Heart right ventricle (tissue), 16 donors: ENCODE data around the gene SAV1. TPM values are rescaled to one million over a fixed set of nuclear protein-coding genes. Genes with fewer than 3 reads are reported as not detected.

ENCODE experiments used
- ATAC-seq, 8 donors: fragments of 200-7000 bp; cut with Tn5 transposase; one replicate each; pipeline ENCODE4 v1.9.1; 2020; ENCODE audit warnings: mild to moderate bottlenecking in 8 of 8, moderate library complexity in 8 of 8, moderate number of reproducible peaks in 1 of 8
- DNase-seq, 2 donors: peaks; one replicate each; pipeline ENCODE4 v3.0.0-alpha.2; 2020
- H3K27ac ChIP-seq, 10 donors: fragments of 200-600 bp; sonication (generic) in 2 of 10; one replicate each; pipeline versions ENCODE4 v1.5.0 to v1.8.0; 2020 to 2022; ENCODE audit warnings: mild to moderate bottlenecking in 3 of 10
- H3K27me3 ChIP-seq, 7 donors: fragments of 200-600 bp; one replicate each; pipeline ENCODE4 v1.8.0; 2021 to 2022; ENCODE audit warnings: mild to moderate bottlenecking in 2 of 7
- H3K36me3 ChIP-seq, 9 donors: fragments of 200-600 bp; sonication (generic) in 1 of 9; one replicate each; pipeline versions ENCODE4 v1.5.0 to v1.8.0; 2020 to 2022; ENCODE audit warnings: mild to moderate bottlenecking in 2 of 9
- H3K4me1 ChIP-seq, 9 donors: fragments of 200-600 bp; sonication (generic) in 1 of 9; one replicate each; pipeline versions ENCODE4 v1.5.0 to v1.8.0; 2020 to 2022; ENCODE audit warnings: mild to moderate bottlenecking in 4 of 9
- H3K4me3 ChIP-seq, 10 donors: fragments of 200-600 bp; sonication (generic) in 2 of 10; one replicate each; pipeline versions ENCODE4 v1.5.0 to v1.8.0; 2020 to 2022; ENCODE audit warnings: mild to moderate bottlenecking in 7 of 10, moderate library complexity in 2 of 10
- H3K9me3 ChIP-seq, 11 donors: fragments of 200-600 bp in 10 of 11; sonication (generic) in 2 of 11; one replicate each; pipeline versions ENCODE4 v1.5.0 to v1.8.0; 2013 to 2022; ENCODE audit warnings: mild to moderate bottlenecking in 2 of 11, control low read depth in 1 of 11, moderate library complexity in 1 of 11
- WGBS, 2 donors: extraction: QIAGEN DNeasy Blood & Tissue Kit; methylation state at CpG; one replicate each; pipeline ENCODE4 v1.1.7; 2013; ENCODE audit warnings: inconsistent platforms in 1 of 2; 5-methylcytosine and 5-hydroxymethylcytosine counted together
- intact Hi-C, 10 donors: fragments of 100-400 bp; cut with DNase I; formaldehyde crosslinking; loops; one replicate each; pipeline versions ENCODE4 v1.11.1 to v1.14.2; 2022
- polyA plus RNA-seq, 2 donors: library from polyadenylated mRNA; stranded (reverse); fragments of 200-250 nt; gene quantifications; one replicate each; pipeline ENCODE4 v1.2.3, GENCODE V29; 2013
- total RNA-seq, 10 donors: library from RNA; stranded (reverse); fragmentation: NEBNext Ultra II Directional in 3 of 10; extraction: Animal tissue kit (Norgen Biotek cat#: 25700) in 3 of 10; gene quantifications; one replicate each; pipeline versions ENCODE4 v1.2.1 to v1.2.4, GENCODE V29; 2021 to 2023
- TF ChIP-seq, protein P1 (sequence below), 9 donors: fragments of 200-600 bp; sonication (generic) in 2 of 9; IDR thresholded peaks; one replicate each; pipeline versions ENCODE4 v1.5.0 to v1.8.0; 2021 to 2022; ENCODE audit warnings: antibody characterized with exemption in 9 of 9, mild to moderate bottlenecking in 5 of 9, moderate library complexity in 1 of 9
- donor health status: Arrhythmogenic right ventricular cardiomyopathy.
- donor health status: ischemic (EF 13 %, LVEDD 7.1; RV severe dilation, severe dysfunction).
- donor health status: healthy with polysubstance abuse.
- donor health status: DM: no; HTN: yes; CAD: no.
- donor health status: DM: no; HTN: no; CAD: no.
- donor health status: ischemic (EF 25% LVEDD 6.9; RV normal size, moderate dysfunction).
- donor health status: ischemic (EF 25% LVEDD 5.7; RV mildly dilated, moderate dysfunction).
- donor health status: healthy.
- donor health status: DM: yes; HTN: yes; CAD: no.
- donor health status: Ischemic cardiomyopathy.
- donor health status: ischemic (EF 35%, LVEDD 5.7; RV mildly dilated, moderate dysfunction).
- donor health status: nonischemic (EF 11% LVEDD 7.7; RV severe dilation, severe dysfunction).
- donor health status: DM: yes; HTN: yes; CAD: no.
- donor health status: PGD.
- donor health status: ischemic (EF 29% LVEDD 5.4; RV normal size, mild dysfunction).
- donor health status: nonischemic (EF 23%, LVEDD 6.1; RV moderate dilation, normal function).

The SAV1 gene
- total and polyA plus RNA-seq, 12 donors, result 10.2 to 32.6 (median 29.1) TPM

DNA sequence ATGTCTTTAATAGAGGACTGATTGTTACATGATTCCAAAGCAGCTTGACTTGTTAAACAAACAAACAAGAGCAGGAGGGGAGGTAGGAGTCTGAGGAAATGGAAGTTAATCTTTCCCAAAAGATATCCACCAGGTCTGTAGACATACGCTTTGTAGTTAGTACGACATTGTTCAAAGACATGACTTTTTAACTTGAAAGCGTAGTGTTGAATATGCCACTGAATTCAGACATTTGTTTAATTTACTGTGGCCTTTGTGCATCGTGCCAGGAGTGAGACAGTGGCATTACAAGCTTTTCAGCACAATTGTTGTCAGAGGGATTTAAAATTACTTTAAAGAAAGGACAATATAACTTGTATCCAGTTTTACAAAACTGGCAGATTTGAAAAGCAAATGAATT, 53.0 kb downstream of the SAV1 start:
- intact Hi-C loops, result loop anchor here in 7 of 10 donors (5.0 kb wide), 3 partner anchors 97 to 162 kb away; no protein-coding TSS in a partner anchor
- Histone ChIP-seq H3K27me3 (no peaks in the 10 kb centered on the region), H3K4me3 (no peak overlapping the region), H3K36me3 (peaks cover 0 to 21% (median 0%) of the 10 kb centered on the region in 9 donors), H3K27ac (no peak overlapping the region), H3K4me1 (peaks cover 0 to 6% (median 0%) of the 10 kb centered on the region in 9 donors), H3K9me3 (peaks cover 0 to 6% (median 0%) of the 10 kb centered on the region in 11 donors)
- DNase-seq (no peak), ATAC-seq (no peak)
- 59 to 61% methylated on average over 4 of the region's 4 CpGs for WGBS, 2 donors
- TF ChIP-seq, protein P1, sequence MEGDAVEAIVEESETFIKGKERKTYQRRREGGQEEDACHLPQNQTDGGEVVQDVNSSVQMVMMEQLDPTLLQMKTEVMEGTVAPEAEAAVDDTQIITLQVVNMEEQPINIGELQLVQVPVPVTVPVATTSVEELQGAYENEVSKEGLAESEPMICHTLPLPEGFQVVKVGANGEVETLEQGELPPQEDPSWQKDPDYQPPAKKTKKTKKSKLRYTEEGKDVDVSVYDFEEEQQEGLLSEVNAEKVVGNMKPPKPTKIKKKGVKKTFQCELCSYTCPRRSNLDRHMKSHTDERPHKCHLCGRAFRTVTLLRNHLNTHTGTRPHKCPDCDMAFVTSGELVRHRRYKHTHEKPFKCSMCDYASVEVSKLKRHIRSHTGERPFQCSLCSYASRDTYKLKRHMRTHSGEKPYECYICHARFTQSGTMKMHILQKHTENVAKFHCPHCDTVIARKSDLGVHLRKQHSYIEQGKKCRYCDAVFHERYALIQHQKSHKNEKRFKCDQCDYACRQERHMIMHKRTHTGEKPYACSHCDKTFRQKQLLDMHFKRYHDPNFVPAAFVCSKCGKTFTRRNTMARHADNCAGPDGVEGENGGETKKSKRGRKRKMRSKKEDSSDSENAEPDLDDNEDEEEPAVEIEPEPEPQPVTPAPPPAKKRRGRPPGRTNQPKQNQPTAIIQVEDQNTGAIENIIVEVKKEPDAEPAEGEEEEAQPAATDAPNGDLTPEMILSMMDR (IDR thresholded peaks at IDR 0.05), result no peak

GRCh38 chr14:50612806-50613205, 55.3 kb downstream of the SAV1 start:
- DNase-seq, result no peak
- no peak for ATAC-seq
- no peak overlapping the region for H3K27ac ChIP-seq
- H3K4me1 ChIP-seq, result no peaks in the 10 kb centered on the region
- no peak overlapping the region for H3K4me3 ChIP-seq
- 90 to 92% methylated on average over 3 of the region's 3 CpGs for WGBS, 2 donors
- TF ChIP-seq, protein P1 (IDR thresholded peaks at IDR 0.05), result no peak
- peaks cover 0 to 21% (median 0%) of the 10 kb centered on the region in 9 donors for H3K36me3 ChIP-seq
- intact Hi-C loops, result no loop called here
- H3K9me3 ChIP-seq, result peaks cover 0 to 6% (median 0%) of the 10 kb centered on the region in 11 donors
- H3K27me3 ChIP-seq, result no peaks in the 10 kb centered on the region

GRCh38 chr14:50610465-50610864, 57.6 kb downstream of the SAV1 start:
- DNase-seq (no peak), ATAC-seq (no peak)
- no peak overlapping the region for H3K27ac ChIP-seq
- H3K27me3 ChIP-seq, result no peaks in the 10 kb centered on the region
- peaks cover 0 to 8% (median 0%) of the 10 kb centered on the region in 9 donors for H3K4me1 ChIP-seq
- H3K9me3 ChIP-seq, result peaks cover 0 to 5% (median 0%) of the 10 kb centered on the region in 11 donors
- WGBS, 2 donors, result 93 to 94% methylated on average over 1 of the region's 1 CpG
- peaks cover 0 to 5% (median 0%) of the 10 kb centered on the region in 9 donors for H3K36me3 ChIP-seq
- no peak overlapping the region for H3K4me3 ChIP-seq
- intact Hi-C loops, result no loop called here
- TF ChIP-seq, protein P1 (IDR thresholded peaks at IDR 0.05), result no peak

DNA sequence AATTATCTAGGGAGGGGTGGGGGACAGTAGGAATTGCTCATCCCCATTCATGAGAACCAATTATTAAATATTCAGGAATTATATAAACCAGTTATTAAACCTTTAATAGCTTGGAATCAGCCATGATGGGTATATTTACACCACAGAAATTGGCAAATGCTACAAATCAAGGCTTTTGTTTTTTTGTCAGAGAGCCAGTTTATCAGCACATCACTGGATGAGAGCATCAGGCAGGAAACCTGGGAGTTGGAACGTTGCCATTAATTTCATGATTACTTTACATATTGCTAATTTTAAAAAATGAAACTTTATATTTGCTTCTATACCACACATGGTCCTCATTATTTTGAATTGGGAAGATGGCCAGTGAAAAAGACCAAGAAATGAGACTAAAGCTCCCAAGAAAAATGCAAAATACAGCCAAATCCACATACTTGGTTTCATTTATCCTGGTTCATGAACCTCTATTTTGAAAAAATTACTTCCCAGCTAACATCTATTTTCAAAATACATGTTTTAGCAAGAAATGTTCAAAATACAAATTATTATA, 59.7 kb downstream of the SAV1 start:
- no peak for DNase-seq
- Histone ChIP-seq H3K4me1 (peaks cover 0 to 8% (median 0%) of the 10 kb centered on the region in 9 donors), H3K36me3 (no peaks in the 10 kb centered on the region), H3K27ac (no peak overlapping the region), H3K27me3 (no peaks in the 10 kb centered on the region), H3K9me3 (peaks cover 0 to 5% (median 0%) of the 10 kb centered on the region in 11 donors), H3K4me3 (no peak overlapping the region)
- WGBS, 2 donors, result 48 to 60% methylated on average over 1 of the region's 1 CpG
- TF ChIP-seq, protein P1 (IDR thresholded peaks at IDR 0.05), result no peak
- intact Hi-C loops, result loop anchor here in 7 of 10 donors (5.0 to 10.0 kb wide), 4 partner anchors 74 to 256 kb away; no protein-coding TSS in a partner anchor
- ATAC-seq, result no peak
